CD4-positive, alpha-beta T cell (primary cell): Measurements from ENCODE around the gene RABEP2. TPM values are rescaled to one million over a fixed set of nuclear protein-coding genes. Genes with fewer than 3 reads are reported as not detected.
A peak's percentile ranks its signal among the peaks of the same experiment; 100 is the strongest.

Experiments
- ATAC-seq: fragments of 200-7000 bp; cut with Tn5 transposase; one replicate; pipeline ENCODE4 v1.10.0; 2022; ENCODE audit warnings: mild to moderate bottlenecking; ENCODE audit not compliant: poor library complexity
- CTCF ChIA-PET: fragments of 350-600 bp; sonication (Branson Sonifier 250); formaldehyde crosslinking; loops from one replicate; lab custom pipeline; 2021; ENCODE audit warnings: antibody characterized with exemption, inconsistent platforms; lab: Charles Lee
- POLR2A ChIA-PET: fragments of 350-600 bp; sonication (Branson Sonifier 250); formaldehyde crosslinking; loops from one replicate; lab custom pipeline; 2021; ENCODE audit warnings: antibody characterized with exemption, inconsistent platforms; lab: Charles Lee
- DNase-seq, 14 experiments: peaks; one replicate each; pipeline ENCODE4 v3.0.0-alpha.2; 2013 to 2020; ENCODE audit warnings: mixed read lengths in 2 of 14
- H3K27ac ChIP-seq, 2 donors: one replicate each; pipeline versions ENCODE4 v1.5.1 to v1.7.0; 2013; ENCODE audit warnings: low read length in 2 of 2, low read depth in 1 of 2, mild to moderate bottlenecking in 1 of 2
- H3K27me3 ChIP-seq, 2 experiments: 1 replicate in 1 of 2; 2 replicates in 1 of 2; pipeline versions ENCODE4 v1.6.1 to v1.7.0; 2013; ENCODE audit warnings: low read length in 2 of 2, control low read depth in 1 of 2, mild to moderate bottlenecking in 1 of 2, moderate library complexity in 1 of 2; ENCODE audit not compliant: insufficient read depth in 2 of 2, control insufficient read depth in 1 of 2
- H3K36me3 ChIP-seq: one replicate; pipeline ENCODE4 v1.6.1; 2013; ENCODE audit warnings: low read length, control low read depth; ENCODE audit not compliant: insufficient read depth
- H3K4me1 ChIP-seq: one replicate; pipeline ENCODE4 v1.6.1; 2013; ENCODE audit warnings: low read length, control low read depth; ENCODE audit not compliant: insufficient read depth
- H3K4me3 ChIP-seq: one replicate; pipeline ENCODE4 v1.5.1; 2013; ENCODE audit warnings: mild to moderate bottlenecking, low read length, moderate library complexity
- H3K9me3 ChIP-seq, 2 experiments: 1 replicate in 1 of 2; 2 replicates in 1 of 2; pipeline versions ENCODE4 v1.6.1 to v1.7.0; 2013; ENCODE audit warnings: low read length in 2 of 2, mild to moderate bottlenecking in 2 of 2, control low read depth in 1 of 2, moderate library complexity in 1 of 2; ENCODE audit not compliant: control insufficient read depth in 1 of 2, insufficient read depth in 1 of 2
- H3K27ac Mint-ChIP-seq: one replicate; pipeline ENCODE4 v1.8.0; 2020; ENCODE audit warnings: mixed read lengths
- H3K27me3 Mint-ChIP-seq: one replicate; pipeline ENCODE4 v1.8.0; 2021; ENCODE audit warnings: mixed read lengths
- H3K36me3 Mint-ChIP-seq: one replicate; pipeline ENCODE4 v1.8.0; 2021; ENCODE audit warnings: low read depth, mixed read lengths
- H3K4me1 Mint-ChIP-seq: one replicate; pipeline ENCODE4 v1.8.0; 2021; ENCODE audit warnings: low read depth, mixed read lengths
- H3K4me3 Mint-ChIP-seq: one replicate; pipeline ENCODE4 v1.8.0; 2020; ENCODE audit warnings: mild to moderate bottlenecking, mixed read lengths
- H3K9me3 Mint-ChIP-seq: one replicate; pipeline ENCODE4 v1.8.0; 2020; ENCODE audit warnings: mixed read lengths
- intact Hi-C, 2 experiments: fragments of 100-400 bp; cut with DNase I in 1 of 2; cut with micrococcal nuclease in 1 of 2; formaldehyde crosslinking; loops; one replicate each; pipeline versions ENCODE4 v1.15.1 to v1.9.0; 2023 to 2025; cut with DNase I, micrococcal nuclease
- total RNA-seq, 174 experiments: library from RNA in 2 of 174; stranded (reverse) in 2 of 174; gene quantifications; one replicate each; pipeline ENCODE4 v1.2.3 and lab custom pipeline; 2021 to 2026
- TF ChIP-seq, protein P1 (sequence below): fragments of 200-600 bp; IDR thresholded peaks from one replicate; pipeline ENCODE4 v1.8.0; 2022; ENCODE audit warnings: antibody characterized with exemption, mild to moderate bottlenecking

Gene RABEP2
- total RNA-seq, 2 experiments from 2014 or later, result 23.3 to 23.4 TPM

- Mint-ChIP-seq H3K4me3 (no peak overlapping the region), H3K9me3 (no peaks in the 10 kb centered on the region), H3K4me1 (peaks cover 28% of the 10 kb centered on the region), H3K36me3 (no peaks in the 10 kb centered on the region), H3K27ac (no peak overlapping the region), H3K27me3 (no peaks in the 10 kb centered on the region)
- Histone ChIP-seq H3K9me3 (peaks cover 0 to 4% of the 10 kb centered on the region in 2 experiments), H3K36me3 (no peaks in the 10 kb centered on the region), H3K27ac (no peak overlapping the region), H3K4me1 (peaks cover 14% of the 10 kb centered on the region), H3K27me3 (no peaks in the 10 kb centered on the region), H3K4me3 (no peak overlapping the region)
- ChIA-PET CTCF (interaction anchor here (1.6 kb wide), 1 partner anchor 8 kb away, joined by 6 read pairs; no protein-coding TSS in a partner anchor), POLR2A (no interaction called here)
- intact Hi-C loops, result no loop called here
- DNase-seq (no peak), ATAC-seq (no peak)
- TF ChIP-seq, protein P1, sequence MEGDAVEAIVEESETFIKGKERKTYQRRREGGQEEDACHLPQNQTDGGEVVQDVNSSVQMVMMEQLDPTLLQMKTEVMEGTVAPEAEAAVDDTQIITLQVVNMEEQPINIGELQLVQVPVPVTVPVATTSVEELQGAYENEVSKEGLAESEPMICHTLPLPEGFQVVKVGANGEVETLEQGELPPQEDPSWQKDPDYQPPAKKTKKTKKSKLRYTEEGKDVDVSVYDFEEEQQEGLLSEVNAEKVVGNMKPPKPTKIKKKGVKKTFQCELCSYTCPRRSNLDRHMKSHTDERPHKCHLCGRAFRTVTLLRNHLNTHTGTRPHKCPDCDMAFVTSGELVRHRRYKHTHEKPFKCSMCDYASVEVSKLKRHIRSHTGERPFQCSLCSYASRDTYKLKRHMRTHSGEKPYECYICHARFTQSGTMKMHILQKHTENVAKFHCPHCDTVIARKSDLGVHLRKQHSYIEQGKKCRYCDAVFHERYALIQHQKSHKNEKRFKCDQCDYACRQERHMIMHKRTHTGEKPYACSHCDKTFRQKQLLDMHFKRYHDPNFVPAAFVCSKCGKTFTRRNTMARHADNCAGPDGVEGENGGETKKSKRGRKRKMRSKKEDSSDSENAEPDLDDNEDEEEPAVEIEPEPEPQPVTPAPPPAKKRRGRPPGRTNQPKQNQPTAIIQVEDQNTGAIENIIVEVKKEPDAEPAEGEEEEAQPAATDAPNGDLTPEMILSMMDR, result no peak
Measured at GRCh38 chr16:28937222-28937876, 12.3 kb upstream of the RABEP2 start.

DNA sequence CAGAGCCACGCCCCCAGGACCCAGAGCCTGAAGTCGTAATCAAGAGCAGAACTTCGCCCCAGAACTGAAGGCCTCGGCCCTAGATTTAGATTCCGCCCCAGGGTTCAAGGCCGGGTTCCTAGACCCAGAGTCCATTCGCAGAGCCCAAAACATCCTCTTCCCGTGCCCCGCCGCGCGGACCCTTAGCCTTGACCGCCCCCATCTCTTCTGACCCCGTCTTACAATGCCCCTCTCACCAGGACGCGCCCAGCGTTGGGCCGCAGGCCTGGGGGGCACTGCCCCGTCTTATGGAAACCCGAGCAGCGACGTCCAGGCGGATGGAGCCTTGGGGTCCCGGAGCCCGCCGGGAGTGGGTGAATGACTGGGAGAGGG, 11.7 kb upstream of the RABEP2 start:
- Mint-ChIP-seq H3K36me3 (no peaks in the 10 kb centered on the region), H3K4me3 (peak overlapping the region; percentile 80), H3K27me3 (no peaks in the 10 kb centered on the region), H3K27ac (peak overlapping the region; percentile 47), H3K9me3 (no peaks in the 10 kb centered on the region), H3K4me1 (peaks cover 28% of the 10 kb centered on the region)
- Histone ChIP-seq H3K27ac (no peak overlapping the region), H3K27me3 (no peaks in the 10 kb centered on the region), H3K36me3 (no peaks in the 10 kb centered on the region), H3K4me3 (peak overlapping the region; percentile 36), H3K4me1 (peaks cover 14% of the 10 kb centered on the region), H3K9me3 (peaks cover 0 to 4% of the 10 kb centered on the region in 2 experiments)
- DNase-seq (peak in 1 of 14 experiments; percentile 14), ATAC-seq (no peak)
- CTCF ChIA-PET, result interaction anchor here (1.6 kb wide), 1 partner anchor 8 kb away, joined by 6 read pairs; no protein-coding TSS in a partner anchor
- TF ChIP-seq, protein P1, result no peak
- POLR2A ChIA-PET, result interaction anchor here (0.8 to 1.5 kb wide), 6 partner anchors 9 to 73 kb away, joined by 3 to 11 read pairs (median 4); partner anchors contain the start of genes NFATC2IP, RABEP2 and SH2B1
- intact Hi-C loops, result no loop called here

DNA sequence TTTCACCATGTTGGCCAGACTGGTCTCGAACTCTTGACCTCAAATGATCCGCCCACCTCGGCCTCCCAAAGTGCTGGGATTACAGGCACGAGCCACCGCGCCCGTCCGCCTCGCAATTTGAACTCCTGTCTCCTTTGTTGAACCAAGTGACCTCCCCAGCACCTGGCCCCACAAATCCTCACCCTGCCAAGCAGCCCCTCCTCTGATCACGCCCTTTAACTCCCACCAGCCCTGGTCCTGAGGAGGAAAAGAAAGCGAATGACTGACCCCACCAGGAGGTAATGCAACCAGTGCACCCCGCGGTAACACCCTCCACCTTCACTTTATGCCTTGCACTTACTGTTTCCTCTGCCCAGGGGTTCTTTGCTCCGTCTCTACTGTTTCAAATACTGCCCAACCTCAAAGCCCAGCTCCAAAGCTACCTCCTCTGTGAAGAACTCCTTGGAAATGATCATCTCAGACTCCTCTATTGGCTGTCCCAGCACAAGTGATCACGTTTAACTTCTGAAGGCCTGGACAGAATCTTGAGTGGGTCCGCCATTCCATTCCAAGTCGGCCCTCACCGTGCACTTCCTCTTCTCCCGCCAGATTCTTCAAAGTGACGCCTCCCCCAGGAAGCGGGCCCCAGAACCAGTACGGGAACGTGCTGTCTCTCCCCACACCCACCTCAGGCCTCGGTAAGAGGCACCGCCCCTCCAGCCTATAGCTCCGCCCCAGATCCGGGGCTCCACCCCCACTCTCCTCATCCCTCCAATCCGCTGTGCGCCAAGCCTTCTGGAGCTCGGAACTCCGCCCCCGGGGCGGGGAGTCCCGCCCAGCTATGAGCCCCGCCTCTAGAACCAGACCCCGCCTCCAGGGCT, 11.1 kb upstream of the RABEP2 start:
- ChIA-PET POLR2A (interaction anchor here (0.6 to 1.5 kb wide), 7 partner anchors 9 to 114 kb away, joined by 3 to 11 read pairs (median 3); partner anchors contain the start of genes ATXN2L, NFATC2IP, RABEP2 and SH2B1), CTCF (interaction anchor here (1.6 kb wide), 1 partner anchor 9 kb away, joined by 6 read pairs; no protein-coding TSS in a partner anchor)
- H3K36me3 ChIP-seq, result no peaks in the 10 kb centered on the region
- no peaks in the 10 kb centered on the region for H3K27me3 ChIP-seq
- H3K9me3 ChIP-seq, result peaks cover 0 to 4% of the 10 kb centered on the region in 2 experiments
- peak overlapping the region; percentile 47 for H3K27ac Mint-ChIP-seq
- peaks cover 15% of the 10 kb centered on the region for H3K4me1 ChIP-seq
- H3K4me3 Mint-ChIP-seq, result peak overlapping the region; percentile 80
- H3K27me3 Mint-ChIP-seq, result no peaks in the 10 kb centered on the region
- peak; percentile 64 to 93 (median 82) for DNase-seq
- peaks cover 28% of the 10 kb centered on the region for H3K4me1 Mint-ChIP-seq
- no peaks in the 10 kb centered on the region for H3K9me3 Mint-ChIP-seq
- H3K36me3 Mint-ChIP-seq, result no peaks in the 10 kb centered on the region
- intact Hi-C loops, result no loop called here
- TF ChIP-seq, protein P1, result no peak
- H3K27ac ChIP-seq, result no peak overlapping the region
- peak overlapping the region; percentile 36 for H3K4me3 ChIP-seq
- peak; percentile 100 for ATAC-seq
